Muscle layer of colon (tissue), 2 donors: Measurements from ENCODE around the gene PLB1.

Experiments
- H3K27ac ChIP-seq: one replicate; pipeline ENCODE4 v1.7.0; 2013; ENCODE audit warnings: low read depth, mild to moderate bottlenecking, low read length, moderate library complexity
- H3K27me3 ChIP-seq, 2 donors: one replicate each; pipeline ENCODE4 v1.7.0; 2013; ENCODE audit warnings: low read length in 2 of 2, mild to moderate bottlenecking in 2 of 2; ENCODE audit not compliant: insufficient read depth in 2 of 2, control insufficient read depth in 1 of 2
- H3K36me3 ChIP-seq: one replicate; pipeline ENCODE4 v1.7.0; 2013; ENCODE audit warnings: mild to moderate bottlenecking, low read length; ENCODE audit not compliant: insufficient read depth
- H3K4me1 ChIP-seq: one replicate; pipeline ENCODE4 v1.7.0; 2013; ENCODE audit warnings: mild to moderate bottlenecking, low read length; ENCODE audit not compliant: insufficient read depth
- H3K4me3 ChIP-seq, 2 donors: one replicate each; pipeline ENCODE4 v1.7.0; 2013; ENCODE audit warnings: low read length in 2 of 2, low read depth in 1 of 2, mild to moderate bottlenecking in 1 of 2, moderate library complexity in 1 of 2
- H3K9ac ChIP-seq: one replicate; pipeline ENCODE4 v1.7.0; 2013; ENCODE audit warnings: low read length
- H3K9me3 ChIP-seq: one replicate; pipeline ENCODE4 v1.7.0; 2013; ENCODE audit warnings: mild to moderate bottlenecking, low read length
- donor health status: abdominal sarcoma.
- donor health status: Adenocarcinoma of cecum.

PLB1 gene

GRCh38 chr2:28620291-28620793 lies 124.5 kb downstream of the PLB1 start:
- Histone ChIP-seq H3K36me3 (no peaks in the 10 kb centered on the region), H3K9ac (no peak overlapping the region), H3K4me1 (peaks cover 33% of the 10 kb centered on the region), H3K4me3 (no peak overlapping the region), H3K27ac (peak overlapping the region; percentile 81), H3K9me3 (no peaks in the 10 kb centered on the region), H3K27me3 (no peaks in the 10 kb centered on the region)

GRCh38 chr2:28620801-28621171 lies 124.9 kb downstream of the PLB1 start:
- H3K27me3 ChIP-seq = no peaks in the 10 kb centered on the region
- no peaks in the 10 kb centered on the region for H3K36me3 ChIP-seq
- no peak overlapping the region for H3K9ac ChIP-seq
- peaks cover 37% of the 10 kb centered on the region for H3K4me1 ChIP-seq
- H3K27ac ChIP-seq = peak overlapping the region; percentile 81
- H3K9me3 ChIP-seq = no peaks in the 10 kb centered on the region
- no peak overlapping the region for H3K4me3 ChIP-seq

DNA sequence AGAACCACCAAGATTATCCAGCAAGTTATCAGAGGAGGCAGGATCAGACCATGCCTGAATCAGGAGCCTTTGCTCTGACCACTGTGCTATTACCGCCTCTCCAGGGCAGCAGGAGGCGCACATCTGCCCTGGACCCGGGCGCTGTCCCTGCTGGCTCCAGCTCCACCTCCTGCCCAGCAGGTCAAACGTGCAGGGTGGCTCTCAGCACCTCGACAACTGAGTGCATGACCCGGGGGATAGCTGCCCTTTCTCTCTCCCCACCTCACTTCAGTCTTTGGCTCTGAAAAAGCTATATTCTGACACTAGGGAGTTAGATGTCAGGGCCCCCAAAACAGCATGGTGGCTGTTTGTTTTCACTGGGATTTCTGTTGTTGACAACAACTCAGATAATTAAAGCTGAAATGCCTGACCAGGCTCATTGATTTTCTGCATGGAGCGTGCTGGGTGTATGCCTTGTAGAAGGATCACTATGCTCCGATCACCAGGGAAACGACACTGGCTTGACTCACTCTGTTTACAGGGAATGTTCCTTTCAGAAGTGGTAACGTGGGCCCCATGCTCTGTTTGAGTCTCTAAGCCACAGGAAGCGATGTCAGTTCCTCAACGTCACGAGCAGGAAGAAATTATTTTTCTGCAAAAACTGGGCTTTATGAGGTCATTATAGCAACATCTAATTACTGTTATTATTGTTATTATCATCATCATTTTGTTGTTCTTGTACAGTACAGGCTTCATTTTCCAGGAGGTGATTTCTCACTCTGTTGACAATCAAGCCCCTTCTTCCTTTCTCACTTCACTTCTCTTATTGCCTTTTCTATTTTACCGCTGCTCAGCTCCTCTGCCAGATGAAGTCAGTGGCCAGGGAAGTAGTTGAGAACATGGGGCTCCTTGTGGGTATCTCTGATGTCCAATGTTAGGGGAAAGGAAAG lies 125.6 kb downstream of the PLB1 start:
- H3K4me1 ChIP-seq = peaks cover 39% of the 10 kb centered on the region
- H3K9ac ChIP-seq = no peak overlapping the region
- H3K4me3 ChIP-seq = no peak overlapping the region
- no peaks in the 10 kb centered on the region for H3K9me3 ChIP-seq
- H3K27ac ChIP-seq = peak overlapping the region; percentile 81
- H3K27me3 ChIP-seq = no peaks in the 10 kb centered on the region
- no peaks in the 10 kb centered on the region for H3K36me3 ChIP-seq

GRCh38 chr2:28622101-28622499 lies 126.2 kb downstream of the PLB1 start:
- no peak overlapping the region for H3K4me3 ChIP-seq
- no peak overlapping the region for H3K9ac ChIP-seq
- no peaks in the 10 kb centered on the region for H3K36me3 ChIP-seq
- H3K27ac ChIP-seq = peak overlapping the region; percentile 81
- peaks cover 46% of the 10 kb centered on the region for H3K4me1 ChIP-seq
- H3K27me3 ChIP-seq = no peaks in the 10 kb centered on the region
- H3K9me3 ChIP-seq = no peaks in the 10 kb centered on the region

DNA sequence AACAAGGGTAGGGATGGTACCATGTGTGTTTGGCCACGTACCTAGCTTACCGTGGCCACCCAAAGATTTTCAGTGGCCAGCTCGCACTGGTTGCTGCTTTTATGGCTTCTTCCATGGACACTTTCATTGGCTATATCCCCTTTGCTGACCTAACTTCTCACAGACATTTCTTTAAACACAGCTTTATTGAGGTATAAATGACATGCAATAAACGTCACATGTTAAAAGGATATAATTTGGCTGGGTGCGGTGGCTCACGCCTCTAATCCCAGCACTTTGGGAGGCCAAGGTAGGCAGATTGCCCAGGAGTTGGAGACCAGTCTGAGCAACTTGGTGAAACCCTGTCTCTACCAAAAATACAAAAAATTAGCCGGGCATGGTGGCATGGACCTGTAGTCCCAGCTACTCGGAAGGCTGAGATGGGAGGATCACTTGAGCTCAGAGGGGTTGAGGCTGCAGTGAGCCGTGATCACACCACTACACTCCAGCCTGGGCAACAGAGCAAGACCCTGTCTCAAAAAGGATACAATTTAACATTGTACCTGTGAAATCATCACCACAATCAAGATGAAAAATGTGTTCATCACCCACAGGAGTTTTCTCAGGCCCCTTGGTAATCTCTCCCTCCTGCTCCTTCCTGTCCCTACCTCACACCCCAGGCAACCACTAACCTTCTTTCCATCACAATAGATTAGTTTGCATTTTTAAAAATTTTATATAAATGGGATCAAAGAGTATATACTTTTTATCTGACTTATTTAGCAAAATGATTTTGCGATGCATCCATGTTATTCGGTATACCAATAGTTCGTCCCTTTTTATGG lies 127.9 kb downstream of the PLB1 start:
- peak overlapping the region; percentile 87 for H3K27ac ChIP-seq
- H3K9me3 ChIP-seq = no peaks in the 10 kb centered on the region
- peaks cover 56% of the 10 kb centered on the region for H3K4me1 ChIP-seq

GRCh38 chr2:28624436-28624792 lies 128.6 kb downstream of the PLB1 start:
- no peaks in the 10 kb centered on the region for H3K36me3 ChIP-seq
- peaks cover 56% of the 10 kb centered on the region for H3K4me1 ChIP-seq
- H3K9me3 ChIP-seq = no peaks in the 10 kb centered on the region
- peak overlapping the region; percentile 7 for H3K9ac ChIP-seq
- peak overlapping the region; percentile 87 for H3K27ac ChIP-seq
- H3K4me3 ChIP-seq = peak overlapping the region in 1 of 2 donors; percentile 28
- H3K27me3 ChIP-seq = no peaks in the 10 kb centered on the region

More for the DNA sequence above, 127.9 kb downstream of the PLB1 start:
- no peaks in the 10 kb centered on the region for H3K36me3 ChIP-seq
- H3K27me3 ChIP-seq = no peaks in the 10 kb centered on the region
- no peak overlapping the region for H3K4me3 ChIP-seq
- no peak overlapping the region for H3K9ac ChIP-seq

- H3K36me3 ChIP-seq = no peaks in the 10 kb centered on the region
- H3K9ac ChIP-seq = peak overlapping the region; percentile 7
- H3K27me3 ChIP-seq = no peaks in the 10 kb centered on the region
- H3K27ac ChIP-seq = peak overlapping the region; percentile 87
- H3K4me3 ChIP-seq = peak overlapping the region; percentile 12 to 28
- H3K4me1 ChIP-seq = peaks cover 56% of the 10 kb centered on the region
- H3K9me3 ChIP-seq = no peaks in the 10 kb centered on the region
Measured at GRCh38 chr2:28624793-28625701, 129.2 kb downstream of the PLB1 start.

DNA sequence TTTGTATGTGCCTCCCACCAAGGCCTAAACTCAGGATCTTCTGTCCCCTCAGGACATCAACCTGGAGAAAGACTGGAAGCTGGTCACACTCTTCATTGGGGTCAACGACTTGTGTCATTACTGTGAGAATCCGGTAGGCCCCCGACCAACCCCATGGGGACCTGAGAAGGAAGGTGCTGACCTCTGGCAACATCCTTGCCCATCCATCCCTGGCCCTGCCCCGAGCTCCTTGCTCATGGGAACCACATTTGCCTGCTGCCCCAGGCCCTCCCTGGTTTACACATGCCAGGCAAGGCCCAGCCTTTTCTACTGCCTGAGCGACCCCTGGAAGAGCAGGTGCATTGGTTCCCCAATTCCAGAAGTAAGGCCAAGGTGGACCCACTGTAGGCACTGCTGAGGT lies 130.5 kb downstream of the PLB1 start:
- Histone ChIP-seq H3K27ac (peak overlapping the region; percentile 87), H3K36me3 (no peaks in the 10 kb centered on the region), H3K9me3 (no peaks in the 10 kb centered on the region), H3K9ac (no peak overlapping the region), H3K27me3 (no peaks in the 10 kb centered on the region), H3K4me1 (peaks cover 45% of the 10 kb centered on the region), H3K4me3 (no peak overlapping the region)

DNA sequence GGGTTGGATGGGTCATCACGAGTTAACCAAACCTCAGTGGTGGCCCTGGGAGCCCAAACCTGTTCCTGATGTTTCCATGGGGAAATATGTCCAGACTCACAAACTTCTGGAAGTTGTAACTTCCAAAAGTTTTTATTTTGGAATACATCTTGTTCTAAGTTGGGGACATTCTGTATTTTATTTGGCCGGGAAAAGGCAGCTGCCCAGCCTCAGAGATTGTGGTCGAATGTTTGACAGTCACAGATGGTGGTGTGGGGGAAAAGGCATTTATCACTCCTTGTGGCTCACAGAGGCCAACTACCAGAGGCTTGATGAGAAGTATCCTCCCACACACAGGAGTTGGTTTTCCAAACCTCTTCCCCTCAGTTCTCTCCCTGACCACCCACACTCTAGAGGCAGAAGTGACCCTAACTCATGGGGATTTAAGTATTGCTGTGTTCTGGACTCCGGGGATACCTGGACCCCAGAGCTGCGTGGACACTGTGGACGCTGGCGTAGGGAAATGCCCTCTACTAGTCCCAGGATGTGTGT lies 131.1 kb downstream of the PLB1 start:
- Histone ChIP-seq H3K9me3 (no peaks in the 10 kb centered on the region), H3K27ac (peak overlapping the region; percentile 87), H3K4me1 (peaks cover 39% of the 10 kb centered on the region), H3K36me3 (no peaks in the 10 kb centered on the region), H3K4me3 (no peak overlapping the region), H3K27me3 (no peaks in the 10 kb centered on the region), H3K9ac (no peak overlapping the region)

DNA sequence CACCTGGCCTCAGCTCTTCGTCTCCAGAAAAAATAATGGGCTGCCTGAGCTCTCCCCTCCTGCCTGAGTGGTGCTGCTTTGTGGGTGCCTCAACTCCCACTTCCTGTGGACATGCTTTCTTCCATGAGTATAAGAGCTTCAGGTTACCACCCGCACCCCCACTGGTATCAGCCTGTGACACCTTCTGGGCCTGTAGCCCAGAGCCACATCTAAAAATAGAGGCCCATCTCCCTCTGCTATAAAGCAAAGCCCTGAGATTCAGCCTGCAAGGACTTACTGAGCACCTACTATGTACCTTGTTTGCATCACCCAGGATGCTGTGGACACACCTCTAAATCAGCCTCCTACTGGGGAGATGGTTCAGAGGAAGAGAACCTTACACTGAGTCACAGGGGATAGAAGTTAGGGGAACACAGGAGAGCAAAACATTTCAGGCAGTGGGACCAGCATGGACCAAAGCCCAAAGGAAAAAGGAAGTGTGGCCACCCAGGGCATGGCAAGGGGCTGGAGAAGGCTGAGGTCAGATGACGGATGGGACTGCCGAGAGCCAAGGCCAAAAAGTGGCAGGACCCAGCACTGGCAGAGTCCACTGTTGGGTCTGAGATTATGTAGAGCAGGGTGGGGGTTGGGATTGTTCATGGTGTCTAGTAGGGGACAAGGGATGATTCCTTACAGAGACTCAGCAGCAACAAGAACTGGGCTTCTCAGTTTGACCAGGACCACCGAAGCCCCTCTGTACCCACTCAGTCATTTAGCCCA lies 132.0 kb downstream of the PLB1 start:
- Histone ChIP-seq H3K4me3 (no peak overlapping the region), H3K27ac (peak overlapping the region; percentile 70), H3K36me3 (no peaks in the 10 kb centered on the region), H3K9ac (no peak overlapping the region), H3K4me1 (peaks cover 35% of the 10 kb centered on the region), H3K9me3 (no peaks in the 10 kb centered on the region), H3K27me3 (no peaks in the 10 kb centered on the region)
